NCI-H1417 (cell line): ENCODE measurements around the gene IL17REL.

Experiments
- DNase-seq, 3 experiments: peaks; one replicate each; lab custom pipeline; 2025; lab: John Stamatoyannopoulos, UW

The IL17REL gene

GRCh38 chr22:50046019-50046415 lies 33.5 kb upstream of the IL17REL start:
- no peak for DNase-seq

DNA sequence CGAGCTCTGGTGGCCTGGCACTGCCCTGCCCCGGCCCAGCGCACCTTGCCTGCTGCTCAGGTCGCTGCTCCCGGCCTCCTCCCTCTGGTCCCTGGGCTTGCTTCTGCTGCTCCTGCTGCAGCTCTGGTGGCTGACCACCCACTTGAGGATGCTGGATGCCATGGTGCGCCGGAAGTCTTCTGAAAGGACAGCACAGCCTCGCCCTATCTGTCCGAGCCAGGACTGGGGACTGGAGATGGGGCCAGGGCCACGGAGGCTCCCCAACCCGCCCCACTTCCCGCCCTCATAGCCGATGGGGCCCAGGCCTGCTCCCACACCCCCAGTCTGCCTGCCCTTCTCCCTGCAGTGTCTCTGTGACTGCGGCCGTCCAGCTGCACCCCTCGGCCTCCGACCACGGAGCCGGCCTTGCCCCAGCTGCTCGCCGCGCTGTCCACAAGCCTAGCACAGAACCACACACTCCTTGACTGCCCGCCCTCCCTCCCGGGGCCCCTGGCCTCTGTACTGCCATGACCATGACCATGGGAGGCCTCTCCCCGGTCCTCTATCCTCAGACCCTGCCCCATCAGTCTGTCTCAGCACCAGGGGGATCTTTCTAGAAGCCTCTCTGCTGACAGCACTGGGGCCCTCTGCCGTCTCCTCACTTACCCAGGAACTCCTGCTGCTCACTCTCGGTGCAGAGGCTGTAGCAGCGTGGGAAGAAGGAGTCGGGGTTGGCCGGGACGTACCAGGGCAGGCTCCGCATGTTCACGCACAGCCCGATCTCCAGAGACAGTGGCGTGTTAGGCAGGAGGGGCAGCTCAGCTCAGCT lies 32.9 kb upstream of the IL17REL start:
- no peak for DNase-seq

GRCh38 chr22:50044485-50045118 lies 32.0 kb upstream of the IL17REL start:
- no peak for DNase-seq

GRCh38 chr22:50041361-50042065 lies 28.9 kb upstream of the IL17REL start:
- no peak for DNase-seq

GRCh38 chr22:50040717-50041116 lies 28.2 kb upstream of the IL17REL start:
- no peak for DNase-seq

DNA sequence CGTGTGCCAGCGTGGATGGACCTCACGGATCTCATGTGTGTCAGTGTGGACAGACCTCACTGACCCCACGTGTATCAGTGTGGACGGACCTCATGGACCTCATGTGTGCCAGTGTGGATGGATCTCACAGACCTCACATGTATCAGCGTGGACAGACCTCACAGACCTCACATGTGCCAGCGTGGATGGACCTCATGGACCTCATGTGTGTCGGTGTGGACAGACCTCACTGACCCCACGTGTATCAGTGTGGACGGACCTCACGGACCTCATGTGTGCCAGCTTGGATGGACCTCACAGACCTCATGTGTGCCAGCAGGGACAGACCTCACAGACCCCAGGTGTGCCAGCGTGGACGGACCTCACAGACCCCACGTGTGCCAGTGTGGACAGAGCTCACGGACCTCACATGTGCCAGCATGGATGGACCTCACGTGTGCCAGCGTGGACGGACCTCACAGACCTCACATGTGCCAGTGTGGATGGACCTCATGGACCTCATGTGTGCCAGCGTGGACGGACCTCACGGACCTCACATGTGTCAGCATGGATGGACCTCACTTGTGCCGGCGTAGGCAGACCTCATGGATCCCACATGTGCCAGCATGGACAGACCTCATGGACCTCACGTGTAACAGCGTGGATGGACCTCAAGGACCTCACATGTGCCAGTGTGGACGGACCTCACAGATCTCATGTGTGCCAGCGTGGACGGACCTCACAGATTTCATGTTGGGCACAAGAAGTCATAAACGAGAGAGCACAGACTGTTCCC lies 27.3 kb upstream of the IL17REL start:
- no peak for DNase-seq

- DNase-seq: no peak
Observed at GRCh38 chr22:50035976-50036724, 23.6 kb upstream of the IL17REL start.

DNA sequence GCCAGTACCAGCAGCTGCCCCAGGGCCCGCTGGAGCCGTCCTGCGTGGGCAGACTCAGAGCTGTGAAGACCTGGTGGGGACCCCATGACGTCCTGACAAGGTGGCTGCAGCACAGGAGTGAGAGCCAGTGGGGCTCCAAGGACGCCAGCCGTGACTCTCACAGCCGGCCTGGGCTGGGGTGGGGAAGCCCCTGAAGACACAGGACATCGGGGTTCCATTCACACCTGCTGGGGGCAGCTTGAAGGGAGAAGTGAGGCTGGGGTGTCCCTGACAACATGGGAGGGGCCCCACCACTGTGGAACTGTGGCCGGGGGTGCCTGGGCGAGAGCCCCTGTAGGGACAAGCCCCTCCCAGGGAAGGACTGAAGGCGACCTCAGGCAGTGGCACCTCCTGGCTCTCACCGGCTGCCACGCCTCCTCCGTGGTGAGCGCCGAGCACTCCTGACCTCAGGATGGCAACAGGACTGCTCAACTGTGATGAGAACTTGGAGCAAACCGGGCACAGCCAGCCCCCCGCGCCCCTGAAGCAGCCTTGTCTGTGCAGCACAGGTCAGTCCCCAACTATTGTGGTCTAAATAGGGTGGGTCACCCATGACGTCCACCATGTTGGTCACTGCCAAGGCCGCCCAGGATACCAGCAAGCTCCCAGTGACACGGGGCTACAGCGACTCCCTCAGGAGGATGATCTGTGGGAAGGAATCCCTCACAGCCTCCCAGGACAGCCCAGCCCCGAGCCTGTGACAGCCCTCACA lies 22.7 kb upstream of the IL17REL start:
- DNase-seq: no peak

GRCh38 chr22:50034126-50035081 lies 21.8 kb upstream of the IL17REL start:
- DNase-seq: no peak

DNA sequence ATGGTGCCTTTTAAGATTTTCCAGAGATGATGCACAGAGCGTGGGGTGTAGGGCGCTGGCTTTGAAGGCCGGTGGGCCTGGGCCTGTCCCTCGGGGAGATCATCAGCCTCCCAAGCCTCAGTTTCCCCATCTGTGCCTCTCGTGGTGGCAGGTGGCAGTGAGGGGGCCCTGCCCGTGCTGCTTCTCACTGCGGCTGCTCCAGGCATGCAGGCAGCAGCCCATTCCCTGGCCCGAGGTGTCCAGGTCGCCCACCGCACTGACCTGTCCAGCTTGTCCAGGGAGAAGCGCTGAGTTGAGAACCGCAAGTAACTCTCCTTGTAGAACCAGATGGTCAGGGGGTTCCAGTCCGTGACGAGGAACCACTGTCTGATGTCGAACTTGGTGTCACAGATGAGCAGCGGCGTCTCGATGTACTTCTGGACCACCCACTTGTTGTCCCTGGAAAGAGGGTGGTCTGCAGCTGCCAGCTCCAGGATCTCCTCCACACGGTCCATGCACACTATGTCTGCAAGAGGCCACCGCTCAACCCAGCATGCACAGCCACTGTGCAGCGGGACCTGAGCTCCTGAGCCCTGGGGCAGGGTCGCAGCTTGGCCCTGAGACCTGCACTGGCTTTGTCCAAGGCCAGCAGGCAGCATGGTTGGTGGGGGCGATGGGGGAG lies 20.5 kb upstream of the IL17REL start:
- DNase-seq: no peak

- DNase-seq: no peak
Observed at GRCh38 chr22:50032109-50032871, 19.7 kb upstream of the IL17REL start.

- no peak for DNase-seq
Observed at GRCh38 chr22:50031189-50032091, 18.9 kb upstream of the IL17REL start.

- DNase-seq: peak; percentile 20 to 80 (median 72)
Observed at GRCh38 chr22:50030297-50031188, 18.0 kb upstream of the IL17REL start.

- DNase-seq: peak in 1 of 3 experiments; percentile 1
Observed at GRCh38 chr22:50027639-50028537, 15.3 kb upstream of the IL17REL start.

DNA sequence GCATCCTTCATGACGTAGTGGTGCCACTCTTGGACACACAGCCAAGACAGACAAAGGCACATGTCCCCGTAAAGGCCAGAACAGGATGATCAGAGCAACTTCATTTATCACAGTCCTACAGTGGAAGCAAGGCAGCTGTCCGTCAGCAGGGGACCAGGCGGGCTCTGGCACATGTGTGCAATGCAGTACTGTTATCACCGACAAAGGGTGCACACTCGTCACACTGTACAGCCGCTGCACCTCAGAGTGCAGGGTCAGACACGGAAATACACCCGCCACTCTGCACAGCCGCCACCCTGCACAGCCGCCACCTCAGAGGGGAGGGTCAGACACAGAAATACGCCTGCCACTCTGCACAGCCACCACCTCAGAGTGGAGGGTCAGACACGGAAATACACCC lies 13.4 kb upstream of the IL17REL start:
- no peak for DNase-seq
